Measurements from ENCODE around the gene CMSS1. TPM values are rescaled to one million over a fixed set of nuclear protein-coding genes. Genes with fewer than 3 reads are reported as not detected.

Gene CMSS1
- polyA plus RNA-seq, 1 donor from 2014 or later: 31.8 TPM

GRCh38 chr3:99965681-99966408, 148.2 kb downstream of the CMSS1 start:
- TF ChIP-seq CTCF (IDR thresholded peaks at IDR 0.05; ENCODE audit: poor library complexity, severe bottlenecking): no peak
- no peak for TF ChIP-seq RAD21 (conservative IDR thresholded peaks at IDR 0.05)
- no peak for TF ChIP-seq EZH2 (IDR thresholded peaks at IDR 0.05; ENCODE audit: borderline replicate concordance, insufficient read depth, low read length, poor library complexity, severe bottlenecking)
- no peak for TF ChIP-seq MXI1 (conservative IDR thresholded peaks at IDR 0.05; ENCODE audit: poor library complexity, severe bottlenecking)
- no peaks in the 10 kb centered on the region for H4K20me1 ChIP-seq (ENCODE audit: insufficient read depth)
- H3K9ac ChIP-seq (ENCODE audit: low read length): no peak overlapping the region
- no peaks in the 10 kb centered on the region for H3K27me3 ChIP-seq (ENCODE audit: insufficient read depth, low read depth, low read length)
- no peak overlapping the region for H2AFZ ChIP-seq (ENCODE audit: low read depth, low read length)
- no peaks in the 10 kb centered on the region for H3K9me3 ChIP-seq (ENCODE audit: low read length)
- H3K27ac ChIP-seq (ENCODE audit: low read length): no peak overlapping the region
- H3K4me2 ChIP-seq (ENCODE audit: low read length): no peak overlapping the region
- no peaks in the 10 kb centered on the region for H3F3A ChIP-seq (ENCODE audit: insufficient read depth, low read length, poor library complexity, severe bottlenecking)
- no peaks in the 10 kb centered on the region for H3K36me3 ChIP-seq (ENCODE audit: insufficient read depth, low read length)
- H3K9me2 ChIP-seq (ENCODE audit: insufficient read depth, low read length): no peaks in the 10 kb centered on the region
- H3K4me3 ChIP-seq (ENCODE audit: low read length): no peak overlapping the region
- H3K79me2 ChIP-seq (replicated peaks; ENCODE audit: insufficient read depth, low read length): no peaks in the 10 kb centered on the region

GRCh38 chr3:99966662-99967416, 149.2 kb downstream of the CMSS1 start:
- no peaks in the 10 kb centered on the region for H3K9me2 ChIP-seq (ENCODE audit: insufficient read depth, low read length)
- H2AFZ ChIP-seq (ENCODE audit: low read depth, low read length): no peak overlapping the region
- no peaks in the 10 kb centered on the region for H4K20me1 ChIP-seq (ENCODE audit: insufficient read depth)
- no peaks in the 10 kb centered on the region for H3K79me2 ChIP-seq (replicated peaks; ENCODE audit: insufficient read depth, low read length)
- H3F3A ChIP-seq (ENCODE audit: insufficient read depth, low read length, poor library complexity, severe bottlenecking): no peaks in the 10 kb centered on the region
- H3K27ac ChIP-seq (ENCODE audit: low read length): no peak overlapping the region
- no peaks in the 10 kb centered on the region for H3K9me3 ChIP-seq (ENCODE audit: low read length)
- TF ChIP-seq REST (IDR thresholded peaks at IDR 0.05; ENCODE audit: borderline replicate concordance): no peak
- no peak for TF ChIP-seq EZH2 (IDR thresholded peaks at IDR 0.05; ENCODE audit: borderline replicate concordance, insufficient read depth, low read length, poor library complexity, severe bottlenecking)
- no peak for TF ChIP-seq EP300 (conservative IDR thresholded peaks at IDR 0.05; ENCODE audit: poor library complexity, severe bottlenecking)
- TF ChIP-seq MXI1 (conservative IDR thresholded peaks at IDR 0.05; ENCODE audit: poor library complexity, severe bottlenecking): no peak
- no peak for TF ChIP-seq RAD21 (conservative IDR thresholded peaks at IDR 0.05)
- TF ChIP-seq TAF1 (IDR thresholded peaks at IDR 0.05; ENCODE audit: low read depth): no peak
- TF ChIP-seq SMC3 (conservative IDR thresholded peaks at IDR 0.05; ENCODE audit: poor library complexity): no peak
- no peak for TF ChIP-seq POLR2AphosphoS5 (IDR thresholded peaks at IDR 0.05)
- H3K4me3 ChIP-seq (ENCODE audit: low read length): no peak overlapping the region
- H3K27me3 ChIP-seq (ENCODE audit: insufficient read depth, low read depth, low read length): no peaks in the 10 kb centered on the region
- no peak overlapping the region for H3K4me2 ChIP-seq (ENCODE audit: low read length)
- no peak overlapping the region for H3K9ac ChIP-seq (ENCODE audit: low read length)
- no peaks in the 10 kb centered on the region for H3K36me3 ChIP-seq (ENCODE audit: insufficient read depth, low read length)
